Peyer's patch (tissue), 4 donors: Measurements from ENCODE around the gene NUSAP1. TPM values are rescaled to one million over a fixed set of nuclear protein-coding genes. Genes with fewer than 3 reads are reported as not detected.
"Not testable (repeated sequence)": the region's sequence is repeated elsewhere in the genome, so short reads cannot be mapped to it uniquely, and the experiment has no call there.

Source experiments
- DNase-seq, 3 donors: peaks; one replicate each; pipeline ENCODE4 v3.0.0-alpha.2; 2017 to 2019
- H3K27ac ChIP-seq, 4 donors: fragments of 200-600 bp; sonication (generic); one replicate each; pipeline ENCODE4 v1.5.1; 2016 to 2019
- H3K27me3 ChIP-seq, 2 donors: fragments of 200-600 bp; sonication (generic); one replicate each; pipeline ENCODE4 v1.5.1; 2019
- H3K36me3 ChIP-seq, 3 donors: fragments of 200-600 bp; sonication (generic); one replicate each; pipeline ENCODE4 v1.5.1; 2016 to 2019
- H3K4me1 ChIP-seq, 4 donors: fragments of 200-600 bp; sonication (generic); one replicate each; pipeline ENCODE4 v1.5.1; 2016 to 2019
- H3K4me3 ChIP-seq, 4 donors: fragments of 200-600 bp; sonication (generic); 1 replicate in 3 of 4; 2 replicates in 1 of 4; pipeline ENCODE4 v1.5.1; 2016 to 2019; ENCODE audit warnings: mild to moderate bottlenecking in 1 of 4
- H3K9me3 ChIP-seq, 4 donors: fragments of 200-600 bp; sonication (generic); one replicate each; pipeline ENCODE4 v1.5.1; 2016 to 2019; ENCODE audit warnings: mild to moderate bottlenecking in 1 of 4
- POLR2A ChIP-seq, 2 donors: fragments of 450-650 bp; IDR thresholded peaks; one replicate each; pipeline ENCODE4 v1.5.1; 2017; ENCODE audit warnings: antibody characterized with exemption in 2 of 2, mild to moderate bottlenecking in 2 of 2, moderate library complexity in 2 of 2
- total RNA-seq, 4 donors: library from RNA; depleted of rRNA; stranded (reverse); fragments of >200 nt; gene quantifications; one replicate each; pipeline ENCODE4 v1.1.0, GENCODE V29; 2016
- TF ChIP-seq, protein P1 (sequence below), 6 experiments: fragments of 450-650 bp in 4 of 6; fragments of 200-600 bp in 2 of 6; sonication (generic) in 1 of 6; IDR thresholded peaks; one replicate each; pipeline ENCODE4 v1.5.1; 2017 to 2019; ENCODE audit warnings: antibody characterized with exemption in 6 of 6, mild to moderate bottlenecking in 3 of 6, moderate library complexity in 1 of 6

The NUSAP1 gene
- total RNA-seq, 4 donors from 2014 or later, result 7.9 to 95.7 (median 14.6) TPM

DNA sequence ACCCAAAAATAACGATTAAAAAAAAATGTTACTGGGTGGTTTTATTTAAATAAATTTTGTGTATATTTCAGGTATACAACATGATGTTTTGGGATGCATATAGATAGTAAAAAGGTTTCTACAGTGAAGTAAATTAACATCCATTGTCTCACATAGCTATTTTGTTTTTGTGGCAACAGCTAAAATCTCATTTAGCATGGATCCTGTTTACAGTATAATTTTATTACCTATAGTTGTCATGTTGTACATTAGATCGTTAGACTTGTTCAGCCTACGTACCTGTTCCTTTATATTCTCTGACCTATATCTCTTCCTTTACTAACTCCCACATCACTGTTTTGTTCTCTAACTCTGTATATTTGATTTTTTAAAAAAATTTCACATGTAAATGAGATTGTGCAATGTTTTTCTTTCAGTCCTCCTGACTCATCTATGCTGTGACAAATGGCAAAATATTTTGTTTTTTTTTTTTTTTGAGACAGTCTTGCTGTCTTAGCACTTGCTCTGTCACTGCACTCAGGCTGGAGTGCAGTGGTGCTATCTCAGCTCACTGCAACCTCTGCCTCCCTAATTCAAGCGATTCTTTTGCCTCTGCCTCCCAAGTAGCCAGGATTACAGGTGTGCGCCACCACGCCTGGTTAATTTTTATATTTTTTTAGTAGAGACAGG, 45.9 kb upstream of the NUSAP1 start:
- no peaks in the 10 kb centered on the region for H3K9me3 ChIP-seq
- no peak for DNase-seq
- TF ChIP-seq POLR2A (IDR thresholded peaks at IDR 0.05), result no peak
- TF ChIP-seq, protein P1, sequence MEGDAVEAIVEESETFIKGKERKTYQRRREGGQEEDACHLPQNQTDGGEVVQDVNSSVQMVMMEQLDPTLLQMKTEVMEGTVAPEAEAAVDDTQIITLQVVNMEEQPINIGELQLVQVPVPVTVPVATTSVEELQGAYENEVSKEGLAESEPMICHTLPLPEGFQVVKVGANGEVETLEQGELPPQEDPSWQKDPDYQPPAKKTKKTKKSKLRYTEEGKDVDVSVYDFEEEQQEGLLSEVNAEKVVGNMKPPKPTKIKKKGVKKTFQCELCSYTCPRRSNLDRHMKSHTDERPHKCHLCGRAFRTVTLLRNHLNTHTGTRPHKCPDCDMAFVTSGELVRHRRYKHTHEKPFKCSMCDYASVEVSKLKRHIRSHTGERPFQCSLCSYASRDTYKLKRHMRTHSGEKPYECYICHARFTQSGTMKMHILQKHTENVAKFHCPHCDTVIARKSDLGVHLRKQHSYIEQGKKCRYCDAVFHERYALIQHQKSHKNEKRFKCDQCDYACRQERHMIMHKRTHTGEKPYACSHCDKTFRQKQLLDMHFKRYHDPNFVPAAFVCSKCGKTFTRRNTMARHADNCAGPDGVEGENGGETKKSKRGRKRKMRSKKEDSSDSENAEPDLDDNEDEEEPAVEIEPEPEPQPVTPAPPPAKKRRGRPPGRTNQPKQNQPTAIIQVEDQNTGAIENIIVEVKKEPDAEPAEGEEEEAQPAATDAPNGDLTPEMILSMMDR (IDR thresholded peaks at IDR 0.05), result no peak
- peaks cover 0 to 60% (median 2%) of the 10 kb centered on the region in 3 donors for H3K36me3 ChIP-seq
- peaks cover 0 to 26% (median 2%) of the 10 kb centered on the region in 4 donors for H3K4me1 ChIP-seq
- H3K4me3 ChIP-seq, result no peak overlapping the region
- no peaks in the 10 kb centered on the region for H3K27me3 ChIP-seq
- no peak overlapping the region for H3K27ac ChIP-seq

DNA sequence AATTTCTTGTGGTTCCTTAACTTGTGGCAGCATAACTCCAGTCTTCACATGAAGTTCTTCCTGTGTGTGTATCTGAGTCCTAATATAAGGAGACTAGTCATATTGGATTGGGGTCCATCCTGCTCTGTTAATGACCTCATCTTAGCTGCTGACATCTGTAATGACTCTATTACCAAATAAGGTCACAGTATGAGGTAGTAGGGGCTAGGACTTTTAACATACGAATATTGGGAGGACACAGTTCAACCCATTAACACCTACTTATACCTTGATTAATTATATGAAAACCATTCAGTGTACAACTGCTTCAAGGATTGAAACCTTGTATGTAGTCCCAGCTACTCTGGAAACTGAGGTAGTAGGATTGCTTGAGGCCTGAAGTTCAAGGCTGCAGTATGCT, 44.2 kb upstream of the NUSAP1 start:
- H3K36me3 ChIP-seq, result peaks cover 0 to 60% (median 2%) of the 10 kb centered on the region in 3 donors
- no peaks in the 10 kb centered on the region for H3K27me3 ChIP-seq
- H3K9me3 ChIP-seq, result no peaks in the 10 kb centered on the region
- no peak overlapping the region for H3K4me3 ChIP-seq
- H3K4me1 ChIP-seq, result peaks cover 0 to 19% (median 2%) of the 10 kb centered on the region in 4 donors
- DNase-seq, result no peak
- no peak for TF ChIP-seq POLR2A (IDR thresholded peaks at IDR 0.05)
- TF ChIP-seq, protein P1 (IDR thresholded peaks at IDR 0.05), result no peak
- no peak overlapping the region for H3K27ac ChIP-seq

DNA sequence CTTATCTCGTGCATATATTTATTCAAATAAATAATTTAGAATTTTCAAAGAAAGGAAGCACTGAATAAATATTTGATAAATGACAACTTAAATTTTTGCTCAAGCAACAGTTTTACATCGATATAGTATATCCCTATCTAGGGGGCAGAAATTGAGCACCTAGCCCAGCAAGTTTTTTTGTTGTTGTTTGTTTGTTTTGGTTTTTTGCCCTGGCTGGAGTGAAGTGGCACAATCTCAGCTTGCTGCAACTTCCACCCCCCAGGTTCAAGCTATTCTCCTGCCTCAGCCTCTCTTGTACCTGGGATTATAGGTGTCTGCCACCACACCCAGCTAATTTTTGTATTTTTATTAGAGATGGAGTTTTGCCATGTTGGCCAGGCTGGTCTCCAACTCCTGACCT, 42.7 kb upstream of the NUSAP1 start:
- Histone ChIP-seq H3K4me1 (peaks cover 0 to 19% (median 2%) of the 10 kb centered on the region in 4 donors), H3K4me3 (no peak overlapping the region), H3K36me3 (peaks cover 0 to 60% (median 2%) of the 10 kb centered on the region in 3 donors), H3K27ac (no peak overlapping the region), H3K9me3 (no peaks in the 10 kb centered on the region), H3K27me3 (no peaks in the 10 kb centered on the region)
- no peak for DNase-seq
- TF ChIP-seq, protein P1 (IDR thresholded peaks at IDR 0.05), result no peak
- TF ChIP-seq POLR2A (IDR thresholded peaks at IDR 0.05), result no peak

DNA sequence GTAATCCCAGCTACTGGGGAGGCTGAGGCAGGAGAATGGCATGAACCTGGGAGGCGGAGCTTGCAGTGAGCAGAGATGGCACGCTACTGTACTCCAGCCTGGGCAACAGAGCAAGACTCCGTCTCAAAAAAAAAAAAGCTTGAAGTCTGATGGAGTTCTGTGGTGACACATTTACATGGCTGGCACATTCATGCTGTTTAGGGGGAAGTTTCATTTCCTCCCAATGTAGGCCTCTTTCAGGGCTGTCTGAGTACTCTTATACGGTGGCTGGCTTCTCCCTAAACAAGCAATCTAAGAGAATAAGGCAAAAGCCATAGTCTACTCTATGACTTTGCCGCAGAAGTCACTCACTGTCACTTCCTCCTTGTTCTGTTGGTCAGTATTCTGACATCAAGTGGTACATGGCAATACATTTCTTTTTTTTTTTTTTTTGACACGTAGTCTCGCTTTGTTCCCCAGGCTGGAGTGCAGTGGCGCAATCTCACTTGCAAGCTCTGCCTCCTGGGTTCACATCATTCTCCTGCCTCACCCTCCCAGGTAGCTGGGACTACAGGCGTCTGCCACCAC, 41.5 kb upstream of the NUSAP1 start:
- H3K27me3 ChIP-seq, result no peaks in the 10 kb centered on the region
- no peaks in the 10 kb centered on the region for H3K9me3 ChIP-seq
- peak overlapping the region in 2 of 4 donors; percentile 61 to 78 for H3K27ac ChIP-seq
- TF ChIP-seq, protein P1 (IDR thresholded peaks at IDR 0.05), result no peak
- TF ChIP-seq POLR2A (IDR thresholded peaks at IDR 0.05), result no peak
- H3K4me3 ChIP-seq, result no peak overlapping the region
- DNase-seq, result peak in 2 of 3 donors; percentile 47 to 53
- H3K4me1 ChIP-seq, result peaks cover 0 to 10% (median 0%) of the 10 kb centered on the region in 4 donors
- peaks cover 0 to 51% (median 2%) of the 10 kb centered on the region in 3 donors for H3K36me3 ChIP-seq

DNA sequence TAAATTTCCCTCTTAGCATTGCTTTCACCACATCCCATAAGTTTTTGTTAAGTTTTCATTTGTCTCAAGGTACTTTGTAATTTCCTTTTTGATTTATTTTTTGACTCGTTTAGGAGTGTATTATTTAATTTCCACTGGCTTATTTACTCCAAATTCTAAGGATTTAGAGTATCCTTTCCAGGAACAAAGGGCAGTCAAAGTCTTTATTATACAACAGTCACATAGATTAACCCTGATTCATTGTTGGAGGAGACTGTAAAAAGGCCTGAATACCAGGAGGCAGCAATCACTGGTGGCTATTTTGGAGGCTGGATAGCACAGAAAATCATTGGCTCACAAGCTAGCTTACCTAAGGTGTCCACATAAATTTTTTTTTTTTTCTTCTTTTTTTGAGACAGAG, 40.2 kb upstream of the NUSAP1 start:
- no peak for DNase-seq
- Histone ChIP-seq H3K36me3 (peaks cover 0 to 46% (median 2%) of the 10 kb centered on the region in 3 donors), H3K9me3 (no peaks in the 10 kb centered on the region), H3K27ac (peak overlapping the region in 1 of 4 donors; percentile 78), H3K27me3 (no peaks in the 10 kb centered on the region), H3K4me3 (no peak overlapping the region), H3K4me1 (peaks cover 0 to 5% (median 0%) of the 10 kb centered on the region in 4 donors)
- no peak for TF ChIP-seq POLR2A (IDR thresholded peaks at IDR 0.05)
- TF ChIP-seq, protein P1 (IDR thresholded peaks at IDR 0.05), result no peak

DNA sequence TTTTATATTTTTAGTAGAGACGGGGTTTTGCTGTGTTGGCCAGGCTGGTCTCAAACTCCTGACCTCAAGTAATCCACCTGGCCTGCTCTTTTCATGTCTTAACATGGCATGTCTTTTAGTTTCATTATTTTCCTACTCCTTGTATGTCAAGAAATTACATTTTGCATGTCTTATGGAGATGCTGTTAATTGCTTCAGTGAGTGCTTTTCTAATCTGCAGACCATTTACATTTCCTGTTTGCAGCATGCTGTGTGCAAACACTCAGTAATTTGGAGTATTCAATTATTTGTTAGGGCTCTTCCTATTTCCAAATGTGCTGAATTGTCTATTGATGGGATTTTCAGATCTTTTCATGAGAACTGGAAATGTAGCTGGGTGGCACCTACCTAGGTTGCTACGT, 31.5 kb upstream of the NUSAP1 start:
- not testable (repeated sequence) for H3K9me3 ChIP-seq, H3K27me3 ChIP-seq, DNase-seq, H3K4me1 ChIP-seq, H3K4me3 ChIP-seq, H3K27ac ChIP-seq
- H3K36me3 ChIP-seq, result peaks cover 0 to 36% (median 0%) of the 10 kb centered on the region in 3 donors
